Naive thymus-derived CD4-positive, alpha-beta T cell (primary cell): ENCODE measurements around the gene WASF3. TPM values are rescaled to one million over a fixed set of nuclear protein-coding genes. Genes with fewer than 3 reads are reported as not detected.

ENCODE experiments used
- ATAC-seq: fragments of 150-1000 bp; cut with Tn5 transposase; 2 replicates; pipeline ENCODE4 v1.10.0; 2021; ENCODE audit warnings: mild to moderate bottlenecking, moderate library complexity
- CTCF ChIA-PET: fragments of 350-600 bp; sonication (Branson Sonifier 250); formaldehyde crosslinking; loops from one replicate; lab custom pipeline; 2021; ENCODE audit warnings: antibody characterized with exemption; lab: Charles Lee
- POLR2A ChIA-PET: fragments of 350-600 bp; sonication (Branson Sonifier 250); formaldehyde crosslinking; loops from one replicate; lab custom pipeline; 2021; ENCODE audit warnings: antibody characterized with exemption, inconsistent platforms; lab: Charles Lee
- DNase-seq, 9 donors: peaks; one replicate each; pipeline versions ENCODE4 v3.0.0 to v3.0.0-alpha.2; 2020 to 2022; ENCODE audit warnings: mixed read lengths in 1 of 9
- H3K27ac ChIP-seq: one replicate; pipeline ENCODE4 v1.7.0; 2013; ENCODE audit warnings: mild to moderate bottlenecking, low read depth, low read length, moderate library complexity
- H3K27me3 ChIP-seq, 2 donors: one replicate each; pipeline ENCODE4 v1.7.0; 2013; ENCODE audit warnings: low read length in 2 of 2, mild to moderate bottlenecking in 2 of 2, moderate library complexity in 2 of 2; ENCODE audit not compliant: control insufficient read depth in 2 of 2, insufficient read depth in 2 of 2
- H3K36me3 ChIP-seq, 3 experiments: 1 replicate in 2 of 3; 2 replicates in 1 of 3; pipeline ENCODE4 v1.7.0; 2013; ENCODE audit warnings: low read length in 3 of 3, mild to moderate bottlenecking in 3 of 3, moderate library complexity in 1 of 3; ENCODE audit not compliant: insufficient read depth in 3 of 3, control insufficient read depth in 2 of 3
- H3K4me1 ChIP-seq, 2 donors: one replicate each; pipeline ENCODE4 v1.7.0; 2013; ENCODE audit warnings: low read length in 2 of 2, mild to moderate bottlenecking in 2 of 2, moderate library complexity in 1 of 2; ENCODE audit not compliant: control insufficient read depth in 2 of 2, insufficient read depth in 2 of 2
- H3K4me3 ChIP-seq: 2 replicates; pipeline ENCODE4 v1.7.0; 2013; ENCODE audit warnings: mild to moderate bottlenecking, low read length
- H3K9me3 ChIP-seq, 3 experiments: 1 replicate in 2 of 3; 2 replicates in 1 of 3; pipeline ENCODE4 v1.7.0; 2013; ENCODE audit warnings: low read length in 3 of 3; ENCODE audit not compliant: control insufficient read depth in 2 of 3
- H3K27ac Mint-ChIP-seq, 9 donors: one replicate each; pipeline ENCODE4 v1.8.0; 2020 to 2022; ENCODE audit warnings: mixed read lengths in 9 of 9, mild to moderate bottlenecking in 8 of 9, moderate library complexity in 5 of 9, inconsistent platforms in 2 of 9
- H3K27me3 Mint-ChIP-seq, 5 donors: one replicate each; pipeline ENCODE4 v1.8.0; 2021 to 2022; ENCODE audit warnings: mixed read lengths in 5 of 5, mild to moderate bottlenecking in 1 of 5
- H3K36me3 Mint-ChIP-seq, 5 donors: one replicate each; pipeline ENCODE4 v1.8.0; 2020 to 2022; ENCODE audit warnings: mixed read lengths in 5 of 5, mild to moderate bottlenecking in 3 of 5, inconsistent platforms in 1 of 5
- H3K4me1 Mint-ChIP-seq, 7 donors: one replicate each; pipeline ENCODE4 v1.8.0; 2020 to 2022; ENCODE audit warnings: mixed read lengths in 7 of 7, mild to moderate bottlenecking in 3 of 7, inconsistent platforms in 1 of 7
- H3K4me3 Mint-ChIP-seq, 10 donors: one replicate each; pipeline ENCODE4 v1.8.0; 2020 to 2022; ENCODE audit warnings: mild to moderate bottlenecking in 10 of 10, mixed read lengths in 10 of 10, moderate library complexity in 6 of 10, inconsistent platforms in 2 of 10
- H3K9me3 Mint-ChIP-seq, 11 donors: one replicate each; pipeline ENCODE4 v1.8.0; 2020 to 2022; ENCODE audit warnings: mixed read lengths in 11 of 11, mild to moderate bottlenecking in 4 of 11, inconsistent platforms in 1 of 11, moderate library complexity in 1 of 11
- intact Hi-C, 2 donors: fragments of 100-400 bp; cut with micrococcal nuclease; formaldehyde crosslinking; loops; one replicate each; pipeline ENCODE4 v1.15.1; 2023
- polyA plus RNA-seq, 2 donors: library from polyadenylated mRNA; unstranded; fragments of 300-500 nt; fragmentation: Illumina TruSeq; gene quantifications; one replicate each; pipeline ENCODE4 v1.2.3, GENCODE V29; 2021
- total RNA-seq, 6 experiments: library from RNA in 5 of 6; stranded (reverse) in 5 of 6; gene quantifications; 1 replicate in 5 of 6; 2 replicates in 1 of 6; pipeline ENCODE4 v1.2.3 and lab custom pipeline; 2021 to 2026

The WASF3 gene
- total and polyA plus RNA-seq, 7 experiments from 2014 or later: 0.08 to 0.20 TPM; not detected in 5

GRCh38 chr13:26541678-26542568 is 15.6 kb upstream of the WASF3 start:
- H3K4me1 Mint-ChIP-seq: no peaks in the 10 kb centered on the region
- ATAC-seq (no peak), DNase-seq (no peak)
- H3K27me3 Mint-ChIP-seq: peaks cover 3 to 51% (median 39%) of the 10 kb centered on the region in 5 donors
- Histone ChIP-seq H3K9me3 (no peaks in the 10 kb centered on the region), H3K4me3 (no peak overlapping the region), H3K27ac (no peak overlapping the region), H3K36me3 (no peaks in the 10 kb centered on the region), H3K27me3 (peaks cover 0 to 3% of the 10 kb centered on the region in 2 donors), H3K4me1 (no peaks in the 10 kb centered on the region)
- POLR2A ChIA-PET: no interaction called here
- H3K27ac Mint-ChIP-seq: no peak overlapping the region
- peaks cover 0 to 5% (median 0%) of the 10 kb centered on the region in 11 donors for H3K9me3 Mint-ChIP-seq
- no peaks in the 10 kb centered on the region for H3K36me3 Mint-ChIP-seq
- CTCF ChIA-PET: interaction anchor here (0.7 kb wide), 1 partner anchor 1445 kb away, joined by 3 read pairs; no protein-coding TSS in a partner anchor
- H3K4me3 Mint-ChIP-seq: no peak overlapping the region
- intact Hi-C loops: no loop called here

- no peaks in the 10 kb centered on the region for H3K4me1 Mint-ChIP-seq
- no peak overlapping the region for H3K27ac ChIP-seq
- ChIA-PET POLR2A (no interaction called here), CTCF (interaction anchor here (0.6 kb wide), 1 partner anchor 116 kb away, joined by 3 read pairs; no protein-coding TSS in a partner anchor)
- H3K4me3 ChIP-seq: no peak overlapping the region
- H3K27me3 ChIP-seq: peaks cover 0 to 3% of the 10 kb centered on the region in 2 donors
- ATAC-seq (no peak), DNase-seq (no peak)
- H3K4me3 Mint-ChIP-seq: no peak overlapping the region
- no peaks in the 10 kb centered on the region for H3K36me3 ChIP-seq
- no peaks in the 10 kb centered on the region for H3K4me1 ChIP-seq
- no peaks in the 10 kb centered on the region for H3K36me3 Mint-ChIP-seq
- intact Hi-C loops: no loop called here
- H3K9me3 ChIP-seq: no peaks in the 10 kb centered on the region
- peaks cover 0 to 3% (median 0%) of the 10 kb centered on the region in 11 donors for H3K9me3 Mint-ChIP-seq
- H3K27me3 Mint-ChIP-seq: peaks cover 3 to 39% (median 32%) of the 10 kb centered on the region in 5 donors
- H3K27ac Mint-ChIP-seq: no peak overlapping the region
These were observed 12.8 kb upstream of the WASF3 start for GRCh38 chr13:26544707-26545106.

DNA sequence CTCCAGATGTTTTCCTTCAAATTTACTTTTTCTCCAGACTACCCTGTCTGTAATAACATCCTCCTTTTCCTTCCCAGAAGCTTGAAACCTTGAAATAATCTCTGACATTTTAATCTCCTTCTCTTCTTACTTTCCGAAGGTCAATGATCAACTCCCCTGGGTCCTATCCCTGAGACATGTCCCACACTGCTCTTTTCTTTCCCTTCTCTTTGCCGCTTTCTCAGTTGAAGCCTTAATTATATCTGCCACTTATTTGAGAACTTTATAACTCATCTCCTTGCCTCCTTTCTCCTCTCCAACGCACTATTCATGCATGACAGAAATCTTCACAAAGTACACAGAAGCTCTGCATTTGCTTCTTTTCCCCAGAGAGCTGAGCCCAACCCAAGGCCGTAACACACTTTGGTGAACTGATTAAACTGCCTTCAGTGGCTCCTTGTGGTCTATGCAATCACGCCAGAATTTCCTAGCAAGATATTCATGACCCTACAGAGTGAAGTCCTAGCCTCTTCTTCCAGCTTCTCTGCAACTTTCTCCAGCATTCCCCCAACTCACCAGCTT is 9.2 kb upstream of the WASF3 start:
- H3K27ac Mint-ChIP-seq: no peak overlapping the region
- no peaks in the 10 kb centered on the region for H3K4me1 Mint-ChIP-seq
- H3K27ac ChIP-seq: no peak overlapping the region
- no peak for DNase-seq
- peaks cover 0 to 3% of the 10 kb centered on the region in 2 donors for H3K27me3 ChIP-seq
- H3K4me1 ChIP-seq: no peaks in the 10 kb centered on the region
- no peak overlapping the region for H3K4me3 ChIP-seq
- intact Hi-C loops: no loop called here
- no peak overlapping the region for H3K4me3 Mint-ChIP-seq
- peaks cover 6 to 31% (median 23%) of the 10 kb centered on the region in 5 donors for H3K27me3 Mint-ChIP-seq
- POLR2A ChIA-PET: no interaction called here
- peaks cover 0 to 3% (median 0%) of the 10 kb centered on the region in 11 donors for H3K9me3 Mint-ChIP-seq
- CTCF ChIA-PET: no interaction called here
- no peaks in the 10 kb centered on the region for H3K36me3 Mint-ChIP-seq
- no peaks in the 10 kb centered on the region for H3K36me3 ChIP-seq
- H3K9me3 ChIP-seq: no peaks in the 10 kb centered on the region
- no peak for ATAC-seq

GRCh38 chr13:26549713-26550112 is 7.8 kb upstream of the WASF3 start:
- no peaks in the 10 kb centered on the region for H3K4me1 ChIP-seq
- H3K4me3 ChIP-seq: no peak overlapping the region
- H3K4me1 Mint-ChIP-seq: no peaks in the 10 kb centered on the region
- peaks cover 10 to 35% (median 27%) of the 10 kb centered on the region in 5 donors for H3K27me3 Mint-ChIP-seq
- H3K27ac ChIP-seq: no peak overlapping the region
- H3K9me3 ChIP-seq: no peaks in the 10 kb centered on the region
- no peak overlapping the region for H3K4me3 Mint-ChIP-seq
- intact Hi-C loops: no loop called here
- ChIA-PET POLR2A (no interaction called here), CTCF (no interaction called here)
- H3K36me3 ChIP-seq: no peaks in the 10 kb centered on the region
- peaks cover 0 to 3% of the 10 kb centered on the region in 2 donors for H3K27me3 ChIP-seq
- no peak overlapping the region for H3K27ac Mint-ChIP-seq
- no peaks in the 10 kb centered on the region for H3K36me3 Mint-ChIP-seq
- peaks cover 0 to 3% (median 0%) of the 10 kb centered on the region in 11 donors for H3K9me3 Mint-ChIP-seq
- ATAC-seq (no peak), DNase-seq (no peak)

GRCh38 chr13:26551255-26551860 is 6.1 kb upstream of the WASF3 start:
- Mint-ChIP-seq H3K27me3 (peaks cover 27 to 44% (median 38%) of the 10 kb centered on the region in 5 donors), H3K4me1 (no peaks in the 10 kb centered on the region)
- no peak for ATAC-seq

DNA sequence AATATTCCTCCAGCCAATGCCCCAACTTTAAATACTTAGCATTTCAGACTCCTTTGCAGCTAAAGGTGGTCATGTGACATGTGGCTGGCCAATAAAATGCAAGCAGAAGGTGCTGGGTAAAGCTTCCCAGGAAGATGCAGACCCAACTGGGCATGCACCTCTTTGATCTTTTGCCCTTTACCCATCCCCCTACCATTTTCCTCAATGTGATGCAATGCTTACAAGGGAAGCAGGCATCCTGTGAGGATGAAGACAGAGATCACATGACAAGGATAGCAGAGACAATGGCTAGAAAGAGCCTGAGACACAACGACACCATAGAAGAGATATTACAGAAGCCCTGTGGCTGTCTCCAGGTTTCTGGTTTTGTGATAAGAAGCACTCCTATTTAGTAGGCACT is 2.1 kb upstream of the WASF3 start:
- Histone ChIP-seq H3K9me3 (no peaks in the 10 kb centered on the region), H3K4me3 (no peak overlapping the region), H3K4me1 (no peaks in the 10 kb centered on the region), H3K27me3 (peaks cover 0 to 5% of the 10 kb centered on the region in 2 donors), H3K27ac (no peak overlapping the region), H3K36me3 (no peaks in the 10 kb centered on the region)
- ChIA-PET POLR2A (no interaction called here), CTCF (no interaction called here)
- Mint-ChIP-seq H3K9me3 (peaks cover 0 to 7% (median 0%) of the 10 kb centered on the region in 11 donors), H3K27ac (no peak overlapping the region), H3K27me3 (peaks cover 47 to 62% (median 58%) of the 10 kb centered on the region in 5 donors), H3K4me3 (no peak overlapping the region), H3K4me1 (peaks cover 3 to 18% (median 15%) of the 10 kb centered on the region in 7 donors), H3K36me3 (no peaks in the 10 kb centered on the region)
- ATAC-seq (no peak), DNase-seq (no peak)
- intact Hi-C loops: no loop called here

More at GRCh38 chr13:26551255-26551860, 6.1 kb upstream of the WASF3 start:
- H3K27ac ChIP-seq: no peak overlapping the region
- no peak for DNase-seq
- H3K4me1 ChIP-seq: no peaks in the 10 kb centered on the region
- H3K27me3 ChIP-seq: no peaks in the 10 kb centered on the region
- H3K27ac Mint-ChIP-seq: no peak overlapping the region
- ChIA-PET POLR2A (no interaction called here), CTCF (no interaction called here)
- no peak overlapping the region for H3K4me3 ChIP-seq
- no peaks in the 10 kb centered on the region for H3K36me3 Mint-ChIP-seq
- intact Hi-C loops: no loop called here
- H3K9me3 ChIP-seq: no peaks in the 10 kb centered on the region
- no peaks in the 10 kb centered on the region for H3K36me3 ChIP-seq
- H3K4me3 Mint-ChIP-seq: no peak overlapping the region
- H3K9me3 Mint-ChIP-seq: peaks cover 0 to 7% (median 0%) of the 10 kb centered on the region in 11 donors
